T-helper 1 cell (primary cell): ENCODE data around the gene TRAF1.

Source experiments
- DNase-seq, 5 donors: peaks; one replicate each; pipeline ENCODE4 v3.0.0-alpha.2; 2012 to 2020

TRAF1 gene

GRCh38 chr9:120885958-120886357 is 40.6 kb downstream of the TRAF1 start:
- no peak for DNase-seq

- DNase-seq = no peak
Measured at GRCh38 chr9:120885457-120885856, 41.1 kb downstream of the TRAF1 start.

GRCh38 chr9:120883608-120883996 is 43.0 kb downstream of the TRAF1 start:
- no peak for DNase-seq

- DNase-seq = no peak
Measured at GRCh38 chr9:120882935-120883607, 43.5 kb downstream of the TRAF1 start.

- DNase-seq = no peak
Measured at GRCh38 chr9:120879446-120879845, 47.1 kb downstream of the TRAF1 start.

- DNase-seq = peak in 1 of 5 donors; percentile 47
Measured at GRCh38 chr9:120878188-120879130, 48.1 kb downstream of the TRAF1 start.

- peak; percentile 37 to 81 (median 53) for DNase-seq
Measured at GRCh38 chr9:120877276-120878034, 49.1 kb downstream of the TRAF1 start.

GRCh38 chr9:120876842-120877240 is 49.8 kb downstream of the TRAF1 start, which contains the start of gene PHF19:
Gene PHF19 (minus strand): TSS chr9:120877188. CDS start chr9:120874741, 2,447 bp downstream.
- peak in 2 of 5 donors; percentile 16 to 70 for DNase-seq

GRCh38 chr9:120875954-120876841 is 50.4 kb downstream of the TRAF1 start:
- peak; percentile 66 to 96 (median 73) for DNase-seq

GRCh38 chr9:120875643-120875953 is 51.0 kb downstream of the TRAF1 start:
- DNase-seq = no peak

- no peak for DNase-seq
Measured at GRCh38 chr9:120875195-120875565, 51.4 kb downstream of the TRAF1 start.

- no peak for DNase-seq
Measured at GRCh38 chr9:120874226-120875194, 52.1 kb downstream of the TRAF1 start.

- DNase-seq = peak in 1 of 5 donors; percentile 35
Measured at GRCh38 chr9:120873512-120873911, 53.1 kb downstream of the TRAF1 start.

GRCh38 chr9:120872791-120873502 is 53.6 kb downstream of the TRAF1 start:
- DNase-seq = peak in 1 of 5 donors; percentile 51

GRCh38 chr9:120870206-120870605 is 56.4 kb downstream of the TRAF1 start:
- DNase-seq = no peak

GRCh38 chr9:120869726-120870125 is 56.9 kb downstream of the TRAF1 start:
- DNase-seq = no peak

- DNase-seq = no peak
Measured at GRCh38 chr9:120869360-120869687, 57.3 kb downstream of the TRAF1 start.

GRCh38 chr9:120868676-120869359 is 57.8 kb downstream of the TRAF1 start:
- DNase-seq = peak; percentile 95 to 97 (median 96)

- DNase-seq = no peak
Measured at GRCh38 chr9:120868339-120868675, 58.3 kb downstream of the TRAF1 start.
